ENCODE measurements around the gene ZBTB16.

ZBTB16 gene

GRCh38 chr11:114170226-114170625 is 110.7 kb downstream of the ZBTB16 start:
- DNase-seq, result no peak

- DNase-seq, result no peak
Measured at GRCh38 chr11:114171257-114172054, 111.9 kb downstream of the ZBTB16 start.

GRCh38 chr11:114172055-114172861 is 112.7 kb downstream of the ZBTB16 start:
- no peak for DNase-seq

GRCh38 chr11:114172871-114173444 is 113.4 kb downstream of the ZBTB16 start:
- DNase-seq, result no peak

- DNase-seq, result no peak
Measured at GRCh38 chr11:114173843-114174242, 114.3 kb downstream of the ZBTB16 start.

GRCh38 chr11:114174712-114175495 is 115.4 kb downstream of the ZBTB16 start:
- DNase-seq, result no peak

- no peak for DNase-seq
Measured at GRCh38 chr11:114175706-114176105, 116.2 kb downstream of the ZBTB16 start.

GRCh38 chr11:114176321-114176720 is 116.8 kb downstream of the ZBTB16 start:
- DNase-seq, result no peak

GRCh38 chr11:114178656-114179055 is 119.1 kb downstream of the ZBTB16 start:
- no peak for DNase-seq

GRCh38 chr11:114179234-114179941 is 119.9 kb downstream of the ZBTB16 start:
- DNase-seq, result no peak

- no peak for DNase-seq
Measured at GRCh38 chr11:114180301-114181055, 121.0 kb downstream of the ZBTB16 start.

- no peak for DNase-seq
Measured at GRCh38 chr11:114181195-114181594, 121.7 kb downstream of the ZBTB16 start.

GRCh38 chr11:114181752-114182151 is 122.2 kb downstream of the ZBTB16 start:
- DNase-seq, result no peak

- no peak for DNase-seq
Measured at GRCh38 chr11:114182471-114183043, 123.0 kb downstream of the ZBTB16 start.

- no peak for DNase-seq
Measured at GRCh38 chr11:114183044-114183511, 123.6 kb downstream of the ZBTB16 start.

- no peak for DNase-seq
Measured at GRCh38 chr11:114185436-114185835, 125.9 kb downstream of the ZBTB16 start.

- DNase-seq, result no peak
Measured at GRCh38 chr11:114187173-114187572, 127.7 kb downstream of the ZBTB16 start.

GRCh38 chr11:114188851-114189570 is 129.5 kb downstream of the ZBTB16 start:
- no peak for DNase-seq

- DNase-seq, result no peak
Measured at GRCh38 chr11:114190630-114191029, 131.1 kb downstream of the ZBTB16 start.

GRCh38 chr11:114191893-114192292 is 132.4 kb downstream of the ZBTB16 start:
- DNase-seq, result no peak
